Keratinocyte (primary cell): ENCODE results near the gene PDIA2. TPM values are rescaled to one million over a fixed set of nuclear protein-coding genes. Genes with fewer than 3 reads are reported as not detected.

Experiments used
- DNase-seq: peaks from one replicate; pipeline ENCODE4 v3.0.0-alpha.2; 2011; ENCODE audit warnings: low read depth, missing footprints, low spot score
- FAIRE-seq: peaks from 2 replicates; lab custom pipeline; 2011; peaks lifted over from hg19 to GRCh38; lab: Jason Lieb, UNC
- H2AFZ ChIP-seq: 2 replicates; pipeline ENCODE4 v1.6.0; 2012; ENCODE audit warnings: low read length, control low read depth, inconsistent platforms; ENCODE audit not compliant: control insufficient read depth
- H3K27ac ChIP-seq: 2 replicates; pipeline ENCODE4 v1.5.1; 2011; ENCODE audit warnings: low read length; ENCODE audit not compliant: control insufficient read depth, insufficient read depth
- H3K27me3 ChIP-seq: 3 replicates; pipeline ENCODE4 v1.6.0; 2011; ENCODE audit warnings: low read length; ENCODE audit not compliant: control insufficient read depth, insufficient read depth; ENCODE audit errors: extremely low read depth
- H3K36me3 ChIP-seq, 2 experiments: 2 replicates in 1 of 2; 3 replicates in 1 of 2; pipeline ENCODE4 v1.5.1; 2011; ENCODE audit warnings: low read length in 2 of 2, mild to moderate bottlenecking in 1 of 2; ENCODE audit not compliant: control insufficient read depth in 2 of 2, insufficient read depth in 2 of 2; ENCODE audit errors: extremely low read depth in 1 of 2
- H3K4me1 ChIP-seq: 3 replicates; pipeline ENCODE4 v1.5.1; 2011; ENCODE audit warnings: low read length; ENCODE audit not compliant: control insufficient read depth, insufficient read depth; ENCODE audit errors: extremely low read depth
- H3K4me2 ChIP-seq: 3 replicates; pipeline ENCODE4 v1.6.0; 2011; ENCODE audit warnings: low read depth, low read length; ENCODE audit not compliant: control insufficient read depth, insufficient read depth; ENCODE audit errors: extremely low read depth
- H3K4me3 ChIP-seq, 3 experiments: fragments of 200-600 bp in 1 of 3; sonication (generic) in 1 of 3; 2 replicates in 2 of 3; 3 replicates in 1 of 3; pipeline ENCODE4 v1.5.1; 2011 to 2016; ENCODE audit warnings: low read length in 3 of 3, mild to moderate bottlenecking in 3 of 3, control low read depth in 2 of 3, inconsistent platforms in 1 of 3, low read depth in 1 of 3, mixed read lengths in 1 of 3, mixed run types in 1 of 3, moderate library complexity in 1 of 3; ENCODE audit not compliant: control insufficient read depth in 2 of 3, insufficient read depth in 2 of 3; ENCODE audit errors: extremely low read depth in 1 of 3
- H3K79me2 ChIP-seq: 2 replicates; pipeline ENCODE4 v1.6.0; 2012; ENCODE audit warnings: low read length; ENCODE audit not compliant: control insufficient read depth, insufficient read depth
- H3K9ac ChIP-seq: 3 replicates; pipeline ENCODE4 v1.6.0; 2011; ENCODE audit warnings: low read length; ENCODE audit not compliant: control insufficient read depth, insufficient read depth; ENCODE audit errors: extremely low read depth
- H3K9me1 ChIP-seq: 3 replicates; pipeline ENCODE4 v1.6.0; 2011; ENCODE audit warnings: low read length; ENCODE audit not compliant: control insufficient read depth, insufficient read depth; ENCODE audit errors: extremely low read depth
- H3K9me3 ChIP-seq: 2 replicates; pipeline ENCODE4 v1.5.1; 2012; ENCODE audit warnings: low read depth, low read length; ENCODE audit not compliant: control insufficient read depth
- H4K20me1 ChIP-seq: 3 replicates; pipeline ENCODE4 v1.6.0; 2011; ENCODE audit warnings: low read length; ENCODE audit not compliant: control insufficient read depth, insufficient read depth; ENCODE audit errors: extremely low read depth
- CTCF ChIP-seq, 3 experiments: IDR thresholded peaks in 1 of 3; conservative IDR thresholded peaks in 1 of 3; optimal IDR thresholded peaks in 1 of 3; 2 replicates in 2 of 3; 3 replicates in 1 of 3; pipeline versions ENCODE3 to v1.5.1; 2011; ENCODE audit warnings: low read length in 3 of 3, mild to moderate bottlenecking in 3 of 3, moderate library complexity in 2 of 3, control low read depth in 1 of 3, inconsistent platforms in 1 of 3; ENCODE audit not compliant: insufficient read depth in 2 of 3; ENCODE audit errors: extremely low read depth in 1 of 3
- EZH2 ChIP-seq: IDR thresholded peaks from one replicate; pipeline ENCODE4 v1.6.1; 2012; ENCODE audit warnings: inconsistent platforms, mild to moderate bottlenecking, low read length, moderate library complexity
- dilution Hi-C: fragments of 300-500 bp; cut with MboI; formaldehyde crosslinking; loops from one replicate; pipeline ENCODE4 v1.7.0; 2020; ENCODE audit warnings: low sequenced_read_pairs; ENCODE audit not compliant: extremely low pct_ligation_motif_present
- polyA plus RNA-seq, 5 experiments: library from polyadenylated mRNA; depleted of rRNA in 3 of 5; stranded (reverse) in 3 of 5; stranded (forward) in 1 of 5; unstranded in 1 of 5; fragments of >200 nt; gene quantifications; 1 replicate in 1 of 5; 2 replicates in 3 of 5; 3 replicates in 1 of 5; pipeline versions ENCODE4 v1.2.1 to v1.2.3, GENCODE V29; 2011 to 2012; ENCODE audit warnings: missing spikeins in 2 of 5, low read depth in 1 of 5, low replicate concordance in 1 of 5

The PDIA2 gene
- polyA plus RNA-seq, 1 donor (not counting 4 experiments of a cell fraction or from before 2014, with no cell fraction given), result 0.42 TPM

GRCh38 chr16:264440-264951 is 18.5 kb upstream of the PDIA2 start:
- H3K9ac ChIP-seq, result no peak overlapping the region
- no peaks in the 10 kb centered on the region for H3K9me1 ChIP-seq
- peaks cover 0 to 15% of the 10 kb centered on the region in 2 experiments for H3K36me3 ChIP-seq
- H4K20me1 ChIP-seq, result no peaks in the 10 kb centered on the region
- no peak overlapping the region for H3K4me2 ChIP-seq
- no peak for DNase-seq
- no peak for TF ChIP-seq CTCF (optimal IDR thresholded peaks at IDR 0.05 in 1 of 3, IDR thresholded peaks at IDR 0.05 in 1 of 3, conservative IDR thresholded peaks at IDR 0.05 in 1 of 3; ENCODE audit: extremely low read depth in 1 of 3, insufficient read depth in 2 of 3, low read length in 3 of 3)
- no peak for TF ChIP-seq EZH2
- H3K4me3 ChIP-seq, result no peak overlapping the region
- H2AFZ ChIP-seq, result no peak overlapping the region
- peaks cover 15% of the 10 kb centered on the region for H3K27me3 ChIP-seq
- peaks cover 15% of the 10 kb centered on the region for H3K4me1 ChIP-seq
- dilution Hi-C loops, result no loop called here
- no peak for FAIRE-seq
- H3K79me2 ChIP-seq, result no peaks in the 10 kb centered on the region
- no peak overlapping the region for H3K27ac ChIP-seq
- no peaks in the 10 kb centered on the region for H3K9me3 ChIP-seq

GRCh38 chr16:265002-265529 is 17.9 kb upstream of the PDIA2 start:
- H3K4me2 ChIP-seq, result no peak overlapping the region
- dilution Hi-C loops, result no loop called here
- peaks cover 15% of the 10 kb centered on the region for H3K27me3 ChIP-seq
- no peak overlapping the region for H3K27ac ChIP-seq
- DNase-seq (no peak), FAIRE-seq (no peak)
- no peak overlapping the region for H2AFZ ChIP-seq
- H3K36me3 ChIP-seq, result peaks cover 0 to 13% of the 10 kb centered on the region in 2 experiments
- H3K4me1 ChIP-seq, result peaks cover 15% of the 10 kb centered on the region
- no peaks in the 10 kb centered on the region for H3K9me1 ChIP-seq
- no peaks in the 10 kb centered on the region for H3K9me3 ChIP-seq
- TF ChIP-seq EZH2 (no peak), CTCF (optimal IDR thresholded peaks at IDR 0.05 in 1 of 3, IDR thresholded peaks at IDR 0.05 in 1 of 3, conservative IDR thresholded peaks at IDR 0.05 in 1 of 3; ENCODE audit: extremely low read depth in 1 of 3, insufficient read depth in 2 of 3, low read length in 3 of 3) (no peak)
- H3K9ac ChIP-seq, result no peak overlapping the region
- no peaks in the 10 kb centered on the region for H4K20me1 ChIP-seq
- H3K4me3 ChIP-seq, result no peak overlapping the region
- no peaks in the 10 kb centered on the region for H3K79me2 ChIP-seq
